Measurements from ENCODE around the gene CCDC88B.

DNA sequence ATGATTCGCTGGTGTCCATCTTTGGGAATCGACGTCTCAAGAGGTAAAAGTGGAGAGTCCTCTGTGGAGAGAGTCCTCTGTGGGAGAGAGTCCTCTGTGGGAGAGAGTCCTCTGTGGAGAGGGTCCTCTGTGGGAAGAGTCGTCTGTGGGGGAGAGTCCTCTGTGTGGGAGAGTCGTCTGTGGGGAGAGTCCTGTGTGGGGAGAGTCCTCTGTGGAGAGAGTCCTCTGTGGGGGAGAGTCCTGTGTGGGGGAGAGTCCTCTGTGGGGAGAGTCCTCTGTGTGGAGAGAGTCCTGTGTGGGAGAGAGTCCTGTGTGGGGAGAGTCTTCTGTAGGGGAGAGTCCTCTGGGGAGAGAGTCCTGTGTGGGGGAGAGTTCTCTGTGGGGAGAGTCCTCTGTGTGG is 19.0 kb upstream of the CCDC88B start:
- TF ChIP-seq CTCF (IDR thresholded peaks at IDR 0.05) (no peak), ZFX (IDR thresholded peaks at IDR 0.05; ENCODE audit: borderline replicate concordance) (no peak)

Measured in 22Rv1 (cell line).